Fibroblast of the aortic adventitia (primary cell): ENCODE measurements around the gene AUNIP. TPM values are rescaled to one million over a fixed set of nuclear protein-coding genes. Genes with fewer than 3 reads are reported as not detected.
"Not testable (repeated sequence)": the region's sequence is repeated elsewhere in the genome, so short reads cannot be mapped to it uniquely, and the experiment has no call there.

Experiments
- DNase-seq: peaks from one replicate; pipeline ENCODE4 v3.0.0-alpha.2; 2010; ENCODE audit warnings: low read depth
- H3K4me3 ChIP-seq: 2 replicates; pipeline ENCODE4 v1.5.1; 2011; ENCODE audit warnings: low read depth, mild to moderate bottlenecking, control low read depth, low read length, moderate library complexity
- CTCF ChIP-seq: IDR thresholded peaks from 2 replicates; pipeline ENCODE4 v1.5.1; 2011; ENCODE audit warnings: mild to moderate bottlenecking, low read length, control low read depth, inconsistent platforms; ENCODE audit not compliant: insufficient read depth
- total RNA-seq: library from RNA; depleted of rRNA; stranded (reverse); fragments of >200 nt; gene quantifications from 2 replicates; pipeline ENCODE4 v1.2.3, GENCODE V29; 2012; ENCODE audit warnings: low replicate concordance

The AUNIP gene
- total RNA-seq, 1 donor = 4.8 TPM

GRCh38 chr1:25843483-25843882 is 15.8 kb downstream of the AUNIP start:
- no peak overlapping the region for H3K4me3 ChIP-seq
- DNase-seq = no peak
- TF ChIP-seq CTCF = no peak

- not testable (repeated sequence) for H3K4me3 ChIP-seq, DNase-seq
Observed at GRCh38 chr1:25839808-25840207, 19.4 kb downstream of the AUNIP start.

GRCh38 chr1:25837262-25837875 is 21.9 kb downstream of the AUNIP start:
- H3K4me3 ChIP-seq = no peak overlapping the region
- DNase-seq = no peak
- peak; percentile 38 for TF ChIP-seq CTCF

GRCh38 chr1:25836695-25837094 is 22.6 kb downstream of the AUNIP start:
- TF ChIP-seq CTCF = no peak
- DNase-seq = no peak

GRCh38 chr1:25834894-25835293 is 24.4 kb downstream of the AUNIP start:
- TF ChIP-seq CTCF = no peak
- no peak overlapping the region for H3K4me3 ChIP-seq
- no peak for DNase-seq

More at GRCh38 chr1:25836695-25837094, 22.6 kb downstream of the AUNIP start:
- no peak overlapping the region for H3K4me3 ChIP-seq

GRCh38 chr1:25833158-25833557 is 26.1 kb downstream of the AUNIP start:
- no peak for DNase-seq
- H3K4me3 ChIP-seq = no peak overlapping the region
- TF ChIP-seq CTCF = no peak

- no peak overlapping the region for H3K4me3 ChIP-seq
- TF ChIP-seq CTCF = no peak
- DNase-seq = no peak
Observed at GRCh38 chr1:25832336-25833037, 26.8 kb downstream of the AUNIP start.
